Measurements from ENCODE around the gene ZNF524. TPM values are rescaled to one million over a fixed set of nuclear protein-coding genes. Genes with fewer than 3 reads are reported as not detected.

Gene ZNF524
- total RNA-seq, 1 donor from 2014 or later, result 7.9 TPM

- Mint-ChIP-seq H3K4me1 (ENCODE audit: low read depth) (peaks cover 28% of the 10 kb centered on the region), H3K4me3 (ENCODE audit: low read depth) (no peak overlapping the region), H3K9me3 (ENCODE audit: low read depth) (no peaks in the 10 kb centered on the region), H3K27ac (peak overlapping the region; percentile 84), H3K27me3 (no peaks in the 10 kb centered on the region), H3K36me3 (ENCODE audit: insufficient read depth) (peaks cover under 1% of the 10 kb centered on the region)
- DNase-seq (ENCODE audit: low spot score, unreplicated experiment), result no peak
- TF ChIP-seq, protein P1, sequence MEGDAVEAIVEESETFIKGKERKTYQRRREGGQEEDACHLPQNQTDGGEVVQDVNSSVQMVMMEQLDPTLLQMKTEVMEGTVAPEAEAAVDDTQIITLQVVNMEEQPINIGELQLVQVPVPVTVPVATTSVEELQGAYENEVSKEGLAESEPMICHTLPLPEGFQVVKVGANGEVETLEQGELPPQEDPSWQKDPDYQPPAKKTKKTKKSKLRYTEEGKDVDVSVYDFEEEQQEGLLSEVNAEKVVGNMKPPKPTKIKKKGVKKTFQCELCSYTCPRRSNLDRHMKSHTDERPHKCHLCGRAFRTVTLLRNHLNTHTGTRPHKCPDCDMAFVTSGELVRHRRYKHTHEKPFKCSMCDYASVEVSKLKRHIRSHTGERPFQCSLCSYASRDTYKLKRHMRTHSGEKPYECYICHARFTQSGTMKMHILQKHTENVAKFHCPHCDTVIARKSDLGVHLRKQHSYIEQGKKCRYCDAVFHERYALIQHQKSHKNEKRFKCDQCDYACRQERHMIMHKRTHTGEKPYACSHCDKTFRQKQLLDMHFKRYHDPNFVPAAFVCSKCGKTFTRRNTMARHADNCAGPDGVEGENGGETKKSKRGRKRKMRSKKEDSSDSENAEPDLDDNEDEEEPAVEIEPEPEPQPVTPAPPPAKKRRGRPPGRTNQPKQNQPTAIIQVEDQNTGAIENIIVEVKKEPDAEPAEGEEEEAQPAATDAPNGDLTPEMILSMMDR (IDR thresholded peaks at IDR 0.05; ENCODE audit: unreplicated experiment), result no peak
Measured at GRCh38 chr19:55584871-55585270, 15.2 kb upstream of the ZNF524 start.

DNA sequence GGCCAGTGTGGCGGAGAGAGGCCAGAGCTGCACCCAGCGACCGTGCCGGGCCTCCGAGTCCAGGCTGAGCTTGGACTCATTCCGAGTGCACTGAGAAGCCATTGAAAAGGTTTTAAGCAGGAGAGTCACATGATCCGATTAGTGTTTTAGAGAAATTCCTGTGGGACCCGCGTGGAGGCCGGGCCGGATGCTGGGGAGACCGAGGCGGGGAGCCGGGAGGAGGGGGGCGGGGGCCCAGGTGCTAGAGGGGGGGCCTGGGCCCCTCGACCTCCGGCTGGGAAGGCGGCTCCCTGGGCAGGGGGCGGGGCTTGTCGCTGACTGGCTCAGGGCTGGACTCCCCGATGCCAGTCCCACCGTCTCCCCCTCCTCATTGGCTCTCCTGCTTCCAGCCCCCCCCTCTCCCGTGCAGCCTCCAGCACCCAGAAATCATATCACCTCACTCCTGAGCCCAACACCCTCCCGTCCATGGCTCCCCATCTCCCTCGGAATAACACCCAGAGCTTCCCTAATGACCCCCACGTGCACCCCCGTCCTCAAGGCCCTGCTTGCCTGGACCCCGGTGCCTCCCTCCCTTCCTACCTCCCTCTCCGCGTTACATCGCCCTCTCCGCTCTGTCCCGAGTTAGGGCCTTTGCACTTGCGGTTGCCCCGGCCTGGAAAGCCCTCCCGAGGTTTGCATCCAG lies 14.3 kb upstream of the ZNF524 start:
- Mint-ChIP-seq H3K4me1 (ENCODE audit: low read depth) (peaks cover 26% of the 10 kb centered on the region), H3K36me3 (ENCODE audit: insufficient read depth) (no peaks in the 10 kb centered on the region), H3K27me3 (no peaks in the 10 kb centered on the region), H3K4me3 (ENCODE audit: low read depth) (peak overlapping the region; percentile 79), H3K27ac (peak overlapping the region; percentile 97), H3K9me3 (ENCODE audit: low read depth) (no peaks in the 10 kb centered on the region)
- DNase-seq (ENCODE audit: low spot score, unreplicated experiment), result peak; percentile 78
- TF ChIP-seq, protein P1 (IDR thresholded peaks at IDR 0.05; ENCODE audit: unreplicated experiment), result no peak

DNA sequence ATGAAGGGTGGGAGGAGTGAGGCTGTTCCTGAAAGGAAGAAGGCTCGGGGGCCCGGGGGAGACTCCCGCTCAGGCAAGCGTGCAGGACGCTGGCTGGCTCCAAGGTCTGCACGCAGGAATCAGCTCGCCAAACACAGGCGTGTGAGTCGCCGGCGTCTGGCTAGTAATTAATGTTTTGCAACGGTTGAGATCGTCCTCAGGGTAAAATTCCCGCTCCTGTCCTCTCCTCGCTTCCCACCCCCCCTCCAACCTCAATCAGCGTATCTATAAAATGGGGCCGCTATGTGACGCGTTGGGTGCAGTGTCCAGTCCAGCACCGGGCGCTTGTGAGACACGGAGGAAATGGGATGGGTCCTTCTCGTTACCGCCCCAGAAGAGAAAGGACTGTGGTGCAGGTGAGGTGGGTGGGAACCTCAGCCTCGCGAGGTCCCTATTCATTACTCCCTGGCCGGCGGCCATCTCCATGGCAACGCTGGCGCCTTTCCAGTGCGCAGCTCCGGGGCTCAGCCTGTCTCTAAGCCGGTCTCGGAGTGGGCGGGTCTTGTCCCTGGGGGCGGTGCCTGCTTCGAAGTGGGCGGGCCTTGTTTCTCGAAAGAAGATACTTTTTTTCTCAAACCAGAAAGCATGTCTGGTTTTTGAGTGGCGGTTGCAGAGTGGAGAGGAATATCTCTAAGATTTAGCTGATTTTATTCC lies 13.0 kb upstream of the ZNF524 start:
- peak; percentile 92 for DNase-seq (ENCODE audit: low spot score, unreplicated experiment)
- H3K36me3 Mint-ChIP-seq (ENCODE audit: insufficient read depth), result peaks cover 5% of the 10 kb centered on the region
- no peaks in the 10 kb centered on the region for H3K9me3 Mint-ChIP-seq (ENCODE audit: low read depth)
- peak overlapping the region; percentile 79 for H3K4me3 Mint-ChIP-seq (ENCODE audit: low read depth)
- TF ChIP-seq, protein P1 (IDR thresholded peaks at IDR 0.05; ENCODE audit: unreplicated experiment), result no peak
- peaks cover 15% of the 10 kb centered on the region for H3K4me1 Mint-ChIP-seq (ENCODE audit: low read depth)
- H3K27me3 Mint-ChIP-seq, result no peaks in the 10 kb centered on the region
- H3K27ac Mint-ChIP-seq, result peak overlapping the region; percentile 97

DNA sequence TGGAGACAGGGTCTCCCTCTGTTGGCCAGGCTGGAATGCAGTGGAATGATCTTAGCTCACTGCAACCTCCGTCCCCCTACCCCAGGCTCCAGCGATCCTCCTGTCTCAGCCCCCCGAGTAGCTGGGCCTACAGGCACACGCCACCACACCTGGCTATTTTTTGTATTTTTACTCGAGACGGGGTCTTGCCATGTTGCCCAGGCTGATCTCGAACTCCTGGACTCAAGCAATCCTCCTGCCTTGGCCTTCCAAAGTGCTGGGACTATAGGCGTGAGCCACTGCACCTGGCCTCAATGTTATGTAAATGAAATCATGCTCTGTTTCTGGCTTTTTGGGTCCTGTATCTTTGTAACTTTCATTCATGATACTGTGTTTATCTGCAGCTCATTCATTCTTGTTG lies 11.3 kb upstream of the ZNF524 start:
- Mint-ChIP-seq H3K27ac (no peak overlapping the region), H3K4me1 (ENCODE audit: low read depth) (peaks cover 14% of the 10 kb centered on the region), H3K27me3 (no peaks in the 10 kb centered on the region), H3K36me3 (ENCODE audit: insufficient read depth) (peaks cover 8% of the 10 kb centered on the region), H3K9me3 (ENCODE audit: low read depth) (no peaks in the 10 kb centered on the region), H3K4me3 (ENCODE audit: low read depth) (no peak overlapping the region)
- DNase-seq (ENCODE audit: low spot score, unreplicated experiment), result no peak
- TF ChIP-seq, protein P1 (IDR thresholded peaks at IDR 0.05; ENCODE audit: unreplicated experiment), result no peak

- peaks cover 14% of the 10 kb centered on the region for H3K4me1 Mint-ChIP-seq (ENCODE audit: low read depth)
- no peaks in the 10 kb centered on the region for H3K27me3 Mint-ChIP-seq
- H3K4me3 Mint-ChIP-seq (ENCODE audit: low read depth), result no peak overlapping the region
- peaks cover 13% of the 10 kb centered on the region for H3K36me3 Mint-ChIP-seq (ENCODE audit: insufficient read depth)
- no peaks in the 10 kb centered on the region for H3K9me3 Mint-ChIP-seq (ENCODE audit: low read depth)
- no peak for DNase-seq (ENCODE audit: low spot score, unreplicated experiment)
- no peak overlapping the region for H3K27ac Mint-ChIP-seq
- TF ChIP-seq, protein P1 (IDR thresholded peaks at IDR 0.05; ENCODE audit: unreplicated experiment), result no peak
Measured at GRCh38 chr19:55590109-55590508, 10.0 kb upstream of the ZNF524 start.
